SK-N-SH (cell line): ENCODE results near the gene PDGFC. TPM values are rescaled to one million over a fixed set of nuclear protein-coding genes. Genes with fewer than 3 reads are reported as not detected.

Source experiments
- CTCF ChIA-PET: fragments of 300-600, 350-600 bp; formaldehyde crosslinking; extraction: SDS; loops from one replicate; lab custom pipeline; 2021; lab: Yijun Ruan, JAX
- POLR2A ChIA-PET: fragments of 350-600 bp; sonication (Branson Sonifier 250); formaldehyde crosslinking; extraction: SDS; loops from one replicate; lab custom pipeline; 2020; ENCODE audit warnings: antibody characterized with exemption, inconsistent platforms; lab: Yijun Ruan, JAX
- DNase-seq: peaks from one replicate; pipeline ENCODE4 v3.0.0; 2012
- H2AFZ ChIP-seq: fragments of 200-600 bp; sonication (generic); 2 replicates; pipeline ENCODE4 v1.8.1; 2016; ENCODE audit warnings: antibody characterized with exemption, mild to moderate bottlenecking, low read depth
- H3F3A ChIP-seq: fragments of 200-600 bp; sonication (generic); replicated peaks from 2 replicates; pipeline ENCODE3; 2016; ENCODE audit warnings: antibody characterized with exemption, mild to moderate bottlenecking; ENCODE audit not compliant: insufficient read depth
- H3K27ac ChIP-seq, 2 experiments: fragments of 200-500 bp in 1 of 2; fragments of 200-600 bp in 1 of 2; sonication (Bioruptor generic) in 1 of 2; sonication (generic), shearing (Covaris generic) in 1 of 2; 2 replicates each; pipeline versions ENCODE4 v1.5.1 to v1.6.1; 2014 to 2016; ENCODE audit warnings: low read depth in 2 of 2, inconsistent platforms in 1 of 2, low read length in 1 of 2, mild to moderate bottlenecking in 1 of 2, mixed read lengths in 1 of 2
- H3K27me3 ChIP-seq: fragments of 200-600 bp; sonication (generic), shearing (Covaris generic); 2 replicates; pipeline ENCODE4 v1.6.1; 2016; ENCODE audit warnings: mixed run types; ENCODE audit not compliant: insufficient read depth
- H3K36me3 ChIP-seq, 2 experiments: fragments of 200-500 bp in 1 of 2; fragments of 200-600 bp in 1 of 2; sonication (Bioruptor generic) in 1 of 2; sonication (generic) in 1 of 2; replicated peaks in 1 of 2; 2 replicates each; pipeline versions ENCODE3 to v1.5.1; 2014 to 2016; ENCODE audit warnings: low read length in 1 of 2, mild to moderate bottlenecking in 1 of 2; ENCODE audit not compliant: insufficient read depth in 2 of 2, control insufficient read depth in 1 of 2
- H3K4me1 ChIP-seq, 2 experiments: fragments of 200-500 bp in 1 of 2; fragments of 200-600 bp in 1 of 2; sonication (Bioruptor generic) in 1 of 2; sonication (generic), shearing (Covaris generic) in 1 of 2; 2 replicates each; pipeline versions ENCODE4 v1.5.1 to v1.6.1; 2014 to 2016; ENCODE audit warnings: low read depth in 1 of 2, low read length in 1 of 2, mixed run types in 1 of 2; ENCODE audit not compliant: insufficient read depth in 2 of 2, control insufficient read depth in 1 of 2
- H3K4me2 ChIP-seq: fragments of 200-600 bp; sonication (generic), shearing (Covaris generic); 2 replicates; pipeline ENCODE4 v1.6.1; 2017; ENCODE audit warnings: mixed run types
- H3K4me3 ChIP-seq, 2 experiments: fragments of 200-500 bp in 1 of 2; fragments of 200-600 bp in 1 of 2; sonication (Bioruptor generic) in 1 of 2; sonication (generic), shearing (Covaris generic) in 1 of 2; 2 replicates each; pipeline versions ENCODE4 v1.5.1 to v1.8.1; 2014 to 2016; ENCODE audit warnings: low read depth in 2 of 2, inconsistent platforms in 1 of 2, low read length in 1 of 2, mild to moderate bottlenecking in 1 of 2, mixed read lengths in 1 of 2, moderate library complexity in 1 of 2
- H3K79me2 ChIP-seq: fragments of 200-600 bp; sonication (generic); 2 replicates; pipeline ENCODE4 v1.8.1; 2017; ENCODE audit warnings: mild to moderate bottlenecking; ENCODE audit not compliant: insufficient read depth
- H3K9ac ChIP-seq: fragments of 200-600 bp; sonication (generic); 2 replicates; pipeline ENCODE4 v1.6.1; 2017; ENCODE audit warnings: mixed run types
- H3K9me2 ChIP-seq: fragments of 200-600 bp; sonication (generic); 2 replicates; pipeline ENCODE4 v1.6.1; 2017; ENCODE audit warnings: mixed run types
- H3K9me3 ChIP-seq: fragments of 200-600 bp; sonication (generic); 2 replicates; pipeline ENCODE4 v1.6.1; 2017; ENCODE audit warnings: mixed run types, mild to moderate bottlenecking, moderate library complexity
- H4K20me1 ChIP-seq: fragments of 200-600 bp; sonication (generic); 2 replicates; pipeline ENCODE4 v1.6.1; 2017; ENCODE audit warnings: mild to moderate bottlenecking, mixed run types; ENCODE audit not compliant: insufficient read depth
- CHD2 ChIP-seq: fragments of 150-350 bp; IDR thresholded peaks from 2 replicates; pipeline ENCODE4 v1.6.1; 2018; ENCODE audit warnings: low read length; ENCODE audit not compliant: partially characterized antibody
- ELF1 ChIP-seq: IDR thresholded peaks from 2 replicates; pipeline ENCODE4 v1.4.0; 2012
- EZH2phosphoT487 ChIP-seq: fragments of 200-600 bp; sonication (generic); IDR thresholded peaks from 2 replicates; pipeline ENCODE4 v1.6.1; 2017; ENCODE audit warnings: low read depth, mixed run types, mild to moderate bottlenecking, antibody characterized with exemption, moderate library complexity, borderline replicate concordance
- FOSL2 ChIP-seq: IDR thresholded peaks from 2 replicates; pipeline ENCODE4 v1.4.0; 2012; ENCODE audit warnings: low read depth, mild to moderate bottlenecking, moderate library complexity, borderline replicate concordance
- FOXJ3 ChIP-seq: sonication (generic); formaldehyde crosslinking; IDR thresholded peaks from 2 replicates; pipeline ENCODE4 v1.5.1; 2020; ENCODE audit warnings: mild to moderate bottlenecking, missing genetic modification reagents
- FOXM1 ChIP-seq: IDR thresholded peaks from 2 replicates; pipeline ENCODE4 v1.4.0; 2012; ENCODE audit warnings: low read depth, mild to moderate bottlenecking
- GATA2 ChIP-seq: sonication (generic); formaldehyde crosslinking; IDR thresholded peaks from 2 replicates; pipeline ENCODE4 v1.5.0; 2020; ENCODE audit warnings: mild to moderate bottlenecking, missing genetic modification reagents
- MEF2A ChIP-seq: IDR thresholded peaks from 2 replicates; pipeline ENCODE4 v1.4.0; 2012; ENCODE audit warnings: low read depth, borderline replicate concordance
- MXI1 ChIP-seq: IDR thresholded peaks from 2 replicates; pipeline ENCODE4 v1.6.1; 2012; ENCODE audit warnings: mild to moderate bottlenecking, low read depth, low read length, improper control_type of control experiment
- RAD21 ChIP-seq: IDR thresholded peaks from 2 replicates; pipeline ENCODE4 v1.6.1; 2012; ENCODE audit warnings: mild to moderate bottlenecking, low read length
- RCOR1 ChIP-seq: fragments of 150-350 bp; IDR thresholded peaks from 2 replicates; pipeline ENCODE4 v1.6.1; 2017; ENCODE audit warnings: antibody characterized with exemption, low read length
- REST ChIP-seq: IDR thresholded peaks from 2 replicates; pipeline ENCODE4 v1.6.1; 2012; ENCODE audit warnings: mild to moderate bottlenecking, low read depth, low read length, moderate library complexity
- RFX5 ChIP-seq: IDR thresholded peaks from 2 replicates; pipeline ENCODE4 v1.6.1; 2012; ENCODE audit warnings: mild to moderate bottlenecking, improper control_type of control experiment, low read length
- RXRA ChIP-seq: IDR thresholded peaks from 2 replicates; pipeline ENCODE4 v1.4.0; 2012; ENCODE audit warnings: low read depth, mild to moderate bottlenecking, borderline replicate concordance
- SMC3 ChIP-seq: IDR thresholded peaks from 2 replicates; pipeline ENCODE4 v1.6.1; 2012; ENCODE audit warnings: low read depth, low read length, improper control_type of control experiment
- TCF12 ChIP-seq: IDR thresholded peaks from 2 replicates; pipeline ENCODE4 v1.4.0; 2012
- USF2 ChIP-seq: fragments of 150-350 bp; IDR thresholded peaks from 2 replicates; pipeline ENCODE4 v1.6.1; 2017; ENCODE audit warnings: antibody characterized with exemption, low read length, low read depth, borderline replicate concordance
- WGBS: methylation state at CpG from one replicate; pipeline ENCODE4 v1.1.6; 2017; ENCODE audit warnings: low lambda C conversion rate; 5-methylcytosine and 5-hydroxymethylcytosine counted together
- polyA plus RNA-seq, 3 experiments: library from polyadenylated mRNA; depleted of rRNA; stranded (reverse); fragments of >200 nt; gene quantifications; 2 replicates each; pipeline ENCODE4 v1.2.3, GENCODE V29; 2012
- TF ChIP-seq, protein P1 (sequence below): fragments of 200-600 bp; sonication (generic); IDR thresholded peaks from 2 replicates; pipeline ENCODE4 v1.6.1; 2017; ENCODE audit warnings: antibody characterized with exemption, mild to moderate bottlenecking, moderate library complexity
- TF ChIP-seq, protein P2 (sequence below): IDR thresholded peaks from 2 replicates; pipeline ENCODE4; 2012

Gene PDGFC
- polyA plus RNA-seq, 1 of the 3 experiments (the other 2 are of a cell fraction), result 29.8 TPM

GRCh38 chr4:156972379-156973015, 898 bp upstream of the PDGFC start:
- peak overlapping the region in 1 of 2 experiments; percentile 41; a peak in 2 of 4 replicates for H3K27ac ChIP-seq
- H3K27me3 ChIP-seq, result no peaks in the 10 kb centered on the region
- H3K9ac ChIP-seq, result no peak overlapping the region; the same call in 1 of the 2 replicates
- H3K36me3 ChIP-seq, result no peaks in the 10 kb centered on the region
- peaks cover 35% of the 10 kb centered on the region for H3K79me2 ChIP-seq
- peaks cover 34% of the 10 kb centered on the region for H3F3A ChIP-seq
- H3K4me3 ChIP-seq, result peak overlapping the region; percentile 76 to 97
- 76% methylated on average over 8 of the region's 8 CpGs for WGBS
- no peaks in the 10 kb centered on the region for H4K20me1 ChIP-seq
- no peaks in the 10 kb centered on the region for H3K9me3 ChIP-seq
- POLR2A ChIA-PET, result no interaction called here
- H3K4me2 ChIP-seq, result peak overlapping the region; percentile 76
- TF ChIP-seq FOXJ3 (no peak), RAD21 (no peak), MEF2A (no peak), SMC3 (no peak), EZH2phosphoT487 (no peak), CHD2 (no peak), FOXM1 (no peak), MXI1 (no peak), TCF12 (no peak), RFX5 (no peak), FOSL2 (no peak), ELF1 (no peak), USF2 (no peak), REST (no peak), RXRA (no peak), RCOR1 (no peak), GATA2 (CRISPR knock-in tag) (no peak)
- TF ChIP-seq, protein P1, sequence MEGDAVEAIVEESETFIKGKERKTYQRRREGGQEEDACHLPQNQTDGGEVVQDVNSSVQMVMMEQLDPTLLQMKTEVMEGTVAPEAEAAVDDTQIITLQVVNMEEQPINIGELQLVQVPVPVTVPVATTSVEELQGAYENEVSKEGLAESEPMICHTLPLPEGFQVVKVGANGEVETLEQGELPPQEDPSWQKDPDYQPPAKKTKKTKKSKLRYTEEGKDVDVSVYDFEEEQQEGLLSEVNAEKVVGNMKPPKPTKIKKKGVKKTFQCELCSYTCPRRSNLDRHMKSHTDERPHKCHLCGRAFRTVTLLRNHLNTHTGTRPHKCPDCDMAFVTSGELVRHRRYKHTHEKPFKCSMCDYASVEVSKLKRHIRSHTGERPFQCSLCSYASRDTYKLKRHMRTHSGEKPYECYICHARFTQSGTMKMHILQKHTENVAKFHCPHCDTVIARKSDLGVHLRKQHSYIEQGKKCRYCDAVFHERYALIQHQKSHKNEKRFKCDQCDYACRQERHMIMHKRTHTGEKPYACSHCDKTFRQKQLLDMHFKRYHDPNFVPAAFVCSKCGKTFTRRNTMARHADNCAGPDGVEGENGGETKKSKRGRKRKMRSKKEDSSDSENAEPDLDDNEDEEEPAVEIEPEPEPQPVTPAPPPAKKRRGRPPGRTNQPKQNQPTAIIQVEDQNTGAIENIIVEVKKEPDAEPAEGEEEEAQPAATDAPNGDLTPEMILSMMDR, result no peak
- TF ChIP-seq, protein P2, sequence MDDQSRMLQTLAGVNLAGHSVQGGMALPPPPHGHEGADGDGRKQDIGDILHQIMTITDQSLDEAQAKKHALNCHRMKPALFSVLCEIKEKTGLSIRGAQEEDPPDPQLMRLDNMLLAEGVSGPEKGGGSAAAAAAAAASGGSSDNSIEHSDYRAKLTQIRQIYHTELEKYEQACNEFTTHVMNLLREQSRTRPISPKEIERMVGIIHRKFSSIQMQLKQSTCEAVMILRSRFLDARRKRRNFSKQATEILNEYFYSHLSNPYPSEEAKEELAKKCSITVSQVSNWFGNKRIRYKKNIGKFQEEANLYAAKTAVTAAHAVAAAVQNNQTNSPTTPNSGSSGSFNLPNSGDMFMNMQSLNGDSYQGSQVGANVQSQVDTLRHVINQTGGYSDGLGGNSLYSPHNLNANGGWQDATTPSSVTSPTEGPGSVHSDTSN, result no peak
- H3K9me2 ChIP-seq, result no peaks in the 10 kb centered on the region
- peaks cover 9 to 42% of the 10 kb centered on the region in 2 experiments for H3K4me1 ChIP-seq
- H2AFZ ChIP-seq, result peak overlapping the region; percentile 48; the same call in 1 of the 2 replicates
- DNase-seq, result no peak
- CTCF ChIA-PET, result interaction anchor here (0.6 to 1.1 kb wide), 4 partner anchors 8 to 1005 kb away, joined by 3 to 4 read pairs (median 4); no protein-coding TSS in a partner anchor
